GM18868 (cell line): ENCODE results near the gene BARHL1.

Experiments
- ATAC-seq: cut with Tn5 transposase; IDR thresholded peaks from one replicate; pipeline ENCODE4 v1.9.1; 2021; ENCODE audit warnings: mild to moderate bottlenecking, moderate library complexity; ENCODE audit not compliant: unreplicated experiment

The BARHL1 gene

GRCh38 chr9:132582276-132582785, at the start of gene BARHL1:
Gene BARHL1, plus strand, starts transcription at chr9:132582606. Its CDS starts 192 bp downstream, at chr9:132582798.
- no peak for ATAC-seq

GRCh38 chr9:132534832-132535231, 47.6 kb upstream of the BARHL1 start:
- no peak for ATAC-seq

- no peak for ATAC-seq
Measured at GRCh38 chr9:132536124-132536523, 46.3 kb upstream of the BARHL1 start.

- no peak for ATAC-seq
Measured at GRCh38 chr9:132537352-132537751, 45.1 kb upstream of the BARHL1 start.

- ATAC-seq, result no peak
Measured at GRCh38 chr9:132538071-132538470, 44.3 kb upstream of the BARHL1 start.

- ATAC-seq, result no peak
Measured at GRCh38 chr9:132539096-132539495, 43.3 kb upstream of the BARHL1 start.

- ATAC-seq, result no peak
Measured at GRCh38 chr9:132541051-132541450, 41.4 kb upstream of the BARHL1 start.

GRCh38 chr9:132541870-132542830, 40.3 kb upstream of the BARHL1 start:
- ATAC-seq, result no peak

- no peak for ATAC-seq
Measured at GRCh38 chr9:132543251-132543650, 39.2 kb upstream of the BARHL1 start.

GRCh38 chr9:132543960-132544359, 38.4 kb upstream of the BARHL1 start:
- ATAC-seq, result no peak

- no peak for ATAC-seq
Measured at GRCh38 chr9:132545578-132545977, 36.8 kb upstream of the BARHL1 start.

- ATAC-seq, result no peak
Measured at GRCh38 chr9:132546148-132547051, 36.0 kb upstream of the BARHL1 start.

- no peak for ATAC-seq
Measured at GRCh38 chr9:132547052-132547431, 35.4 kb upstream of the BARHL1 start.

GRCh38 chr9:132547436-132547835, 35.0 kb upstream of the BARHL1 start:
- ATAC-seq, result no peak

GRCh38 chr9:132547976-132548730, 34.3 kb upstream of the BARHL1 start:
- ATAC-seq, result no peak

- no peak for ATAC-seq
Measured at GRCh38 chr9:132548751-132549640, 33.4 kb upstream of the BARHL1 start.

- no peak for ATAC-seq
Measured at GRCh38 chr9:132551556-132551955, 30.9 kb upstream of the BARHL1 start.

- ATAC-seq, result no peak
Measured at GRCh38 chr9:132552041-132552440, 30.4 kb upstream of the BARHL1 start.

- no peak for ATAC-seq
Measured at GRCh38 chr9:132554755-132555154, 27.7 kb upstream of the BARHL1 start.

GRCh38 chr9:132555528-132555927, 26.9 kb upstream of the BARHL1 start:
- no peak for ATAC-seq
